Adrenal gland (tissue), 5 donors: Measurements from ENCODE around the gene ZNF48.
A peak's percentile ranks its signal among the peaks of the same experiment; 100 is the strongest.

Source experiments
- CTCF ChIP-seq, 6 experiments: fragments of 450-650 bp in 4 of 6; fragments of 200-600 bp in 2 of 6; sonication (generic) in 1 of 6; IDR thresholded peaks; 1 replicate in 5 of 6; 2 replicates in 1 of 6; pipeline versions ENCODE4 v1.5.1 to v1.8.0; 2016 to 2021; ENCODE audit warnings: antibody characterized with exemption in 6 of 6, mild to moderate bottlenecking in 2 of 6, moderate library complexity in 1 of 6
- POLR2A ChIP-seq, 2 donors: fragments of 450-650 bp; IDR thresholded peaks; one replicate each; pipeline ENCODE4 v1.6.1; 2017; ENCODE audit warnings: antibody characterized with exemption in 2 of 2, mild to moderate bottlenecking in 2 of 2, moderate library complexity in 1 of 2
- donor health status: DM: no; HTN: no; CAD: no.

DNA sequence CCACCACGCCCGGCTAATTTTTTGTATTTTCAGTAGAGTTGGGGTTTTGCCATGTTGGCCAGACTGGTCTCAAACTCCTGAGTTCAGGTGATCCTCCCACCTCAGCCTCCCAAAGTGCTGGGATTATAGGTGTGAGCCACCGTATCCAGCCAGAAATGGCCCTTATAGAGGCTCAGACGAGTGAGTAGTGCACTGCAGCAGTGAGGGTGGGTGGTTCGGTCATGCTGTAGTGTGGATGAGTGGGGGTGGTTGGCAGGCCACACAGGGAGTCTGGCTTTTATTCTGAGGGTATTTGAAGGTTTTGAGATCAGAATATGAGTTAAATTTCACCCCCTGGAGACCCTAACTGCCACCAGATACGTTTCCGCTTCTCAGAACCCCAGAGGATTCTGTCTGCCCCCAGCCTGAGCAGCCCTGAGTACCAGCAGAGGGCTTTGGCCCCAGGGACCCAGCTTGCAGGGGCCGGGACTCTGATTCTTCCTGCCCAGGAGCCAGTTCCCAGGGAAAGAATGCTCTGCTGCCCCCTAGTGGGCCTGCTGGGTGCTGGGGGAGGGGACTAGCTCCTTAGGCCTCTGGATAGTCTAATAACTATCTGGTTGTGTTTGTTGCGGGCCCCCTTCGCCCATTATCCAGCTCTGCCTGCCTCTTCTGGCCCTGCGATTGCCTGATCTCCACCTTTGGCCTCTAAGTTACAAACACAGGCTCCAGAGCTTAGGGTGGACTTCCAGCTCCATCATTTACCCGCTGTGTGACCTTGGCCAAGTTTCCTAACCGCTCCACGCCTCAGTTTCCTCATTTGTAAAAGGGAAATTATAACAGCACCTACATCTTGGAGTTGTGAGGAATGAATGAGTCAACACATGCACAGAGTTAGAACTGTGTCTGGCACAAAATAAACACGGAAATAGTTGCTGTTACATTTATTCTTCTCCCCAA is 14.2 kb downstream of the ZNF48 start:
- TF ChIP-seq CTCF (IDR thresholded peaks at IDR 0.05) (peak; percentile 88 to 95 (median 94)), POLR2A (IDR thresholded peaks at IDR 0.05) (no peak)
